A673 (cell line): ENCODE data around the gene ZNF773.

ENCODE experiments used
- CTCF ChIP-seq: fragments of 300-800, 200-600 bp; sonication (generic); conservative IDR thresholded peaks from 2 replicates; pipeline ENCODE4 v1.5.1; 2017; ENCODE audit warnings: low read depth, mild to moderate bottlenecking, antibody characterized with exemption, low read length, moderate library complexity, mixed read lengths
- EZH2 ChIP-seq: fragments of 200-600 bp; sonication (generic); IDR thresholded peaks from 2 replicates; pipeline ENCODE4 v1.6.1; 2017; ENCODE audit warnings: borderline replicate concordance, low read depth, mild to moderate bottlenecking, mixed read lengths, antibody characterized with exemption, low read length; ENCODE audit not compliant: poor library complexity, severe bottlenecking

GRCh38 chr19:57527136-57527881 is 27.6 kb downstream of the ZNF773 start, which contains the start of gene ZNF549:
- TF ChIP-seq CTCF (no peak), EZH2 (no peak)
